DMS 273 (cell line): ENCODE measurements around the gene FAAP24.
"Not testable (repeated sequence)": the region's sequence is repeated elsewhere in the genome, so short reads cannot be mapped to it uniquely, and the experiment has no call there.

ENCODE experiments used
- DNase-seq: peaks from one replicate; lab custom pipeline; 2025; ENCODE audit not compliant: unreplicated experiment; lab: John Stamatoyannopoulos, UW

The FAAP24 gene, protein sequence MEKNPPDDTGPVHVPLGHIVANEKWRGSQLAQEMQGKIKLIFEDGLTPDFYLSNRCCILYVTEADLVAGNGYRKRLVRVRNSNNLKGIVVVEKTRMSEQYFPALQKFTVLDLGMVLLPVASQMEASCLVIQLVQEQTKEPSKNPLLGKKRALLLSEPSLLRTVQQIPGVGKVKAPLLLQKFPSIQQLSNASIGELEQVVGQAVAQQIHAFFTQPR

DNA sequence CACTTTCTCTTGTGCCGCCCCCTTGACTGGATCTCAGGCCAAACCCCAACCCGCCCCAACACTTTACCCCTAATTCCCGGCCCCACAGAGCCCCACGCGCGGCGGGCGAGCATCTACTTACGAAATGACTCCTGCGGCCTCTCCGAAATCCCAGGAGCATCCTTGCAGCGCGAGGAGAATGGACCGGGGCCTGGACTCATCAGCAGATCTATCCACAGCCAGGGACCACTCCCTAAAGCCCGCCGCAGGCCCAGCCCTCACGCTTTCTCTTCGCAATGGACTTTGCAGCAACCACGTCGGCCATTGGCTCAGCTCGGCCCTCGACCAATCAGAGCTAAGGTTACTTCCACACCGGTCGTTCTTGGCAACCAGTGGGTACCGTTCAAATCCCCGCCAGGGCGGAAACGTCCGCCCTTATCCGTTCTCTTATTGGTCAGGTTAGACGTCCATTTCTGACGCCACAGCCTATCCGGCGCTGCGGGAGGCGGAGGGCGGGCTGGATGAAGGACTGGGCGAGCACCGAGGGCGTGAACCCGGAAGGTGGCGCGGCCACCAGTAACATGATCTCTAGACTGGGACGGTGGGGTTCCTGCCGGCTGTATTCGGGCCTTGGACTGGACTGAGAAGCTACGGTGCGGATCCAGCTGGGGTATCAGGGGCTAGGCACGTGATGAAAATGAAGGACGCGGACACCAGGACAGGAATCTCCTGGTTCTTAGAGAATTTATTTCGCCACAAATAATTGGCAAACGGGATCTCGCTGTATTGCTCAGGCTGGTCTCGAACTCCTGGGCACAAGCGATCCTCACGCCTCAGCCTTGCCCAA is at the start of gene FAAP24, which contains the start of gene CEP89:
Gene FAAP24 (plus strand): TSS at position 528 of the 826 bp plus-strand sequence. CDS start 955 bp downstream, outside the sequence.
Gene CEP89 (minus strand): TSS at position 244 of the 826 bp plus-strand sequence. CDS start 84 bp downstream, at position 160.
- DNase-seq, result peak; percentile 100

- DNase-seq, result no peak
Measured at GRCh38 chr19:32924200-32924599, 47.8 kb upstream of the FAAP24 start.

DNA sequence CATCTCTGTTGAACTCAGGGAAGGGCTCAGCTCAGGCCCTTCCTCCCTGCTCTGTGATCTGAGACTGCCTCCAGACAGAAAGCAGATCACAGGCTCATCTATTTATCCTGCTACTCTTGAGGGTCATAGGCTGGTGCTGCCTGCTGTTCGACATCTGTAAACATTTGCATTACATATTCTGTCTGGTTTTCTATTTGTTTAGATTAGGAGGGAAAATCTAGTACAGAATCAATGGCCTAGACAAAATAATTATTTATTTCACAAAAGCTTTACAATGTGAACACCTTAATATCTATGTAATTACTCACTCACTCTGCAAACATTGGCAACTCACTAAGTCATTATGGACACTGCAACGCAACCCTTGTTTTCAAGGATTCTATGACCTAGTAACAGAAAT is 43.2 kb upstream of the FAAP24 start:
- no peak for DNase-seq

- no peak for DNase-seq
Measured at GRCh38 chr19:32930567-32930966, 41.5 kb upstream of the FAAP24 start.

GRCh38 chr19:32933571-32933970 is 38.5 kb upstream of the FAAP24 start:
- DNase-seq, result no peak

GRCh38 chr19:32935629-32936028 is 36.4 kb upstream of the FAAP24 start:
- DNase-seq, result no peak

GRCh38 chr19:32936065-32936464 is 36.0 kb upstream of the FAAP24 start:
- DNase-seq, result no peak

- DNase-seq, result not testable (repeated sequence)
Measured at GRCh38 chr19:32941273-32941672, 30.8 kb upstream of the FAAP24 start.

DNA sequence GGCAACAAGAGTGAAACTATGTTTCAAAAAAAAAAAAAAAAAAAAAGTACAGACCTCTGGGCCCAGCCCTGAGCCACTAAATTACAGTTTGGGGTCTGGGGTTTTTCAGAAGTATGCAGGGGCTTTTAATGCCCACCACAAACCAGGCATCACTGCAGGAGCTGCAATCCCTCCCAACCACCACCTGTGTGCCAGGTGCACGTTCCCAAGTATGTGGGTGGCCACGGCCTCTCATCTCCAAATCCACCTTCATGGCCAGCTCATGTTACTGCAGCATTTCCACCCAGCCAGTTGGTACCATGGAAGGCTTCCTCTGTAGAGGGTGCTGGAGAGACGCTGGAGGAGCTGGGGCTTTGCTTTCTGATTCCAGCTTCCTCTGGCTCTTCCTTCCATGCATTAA is 26.8 kb upstream of the FAAP24 start:
- DNase-seq, result no peak

DNA sequence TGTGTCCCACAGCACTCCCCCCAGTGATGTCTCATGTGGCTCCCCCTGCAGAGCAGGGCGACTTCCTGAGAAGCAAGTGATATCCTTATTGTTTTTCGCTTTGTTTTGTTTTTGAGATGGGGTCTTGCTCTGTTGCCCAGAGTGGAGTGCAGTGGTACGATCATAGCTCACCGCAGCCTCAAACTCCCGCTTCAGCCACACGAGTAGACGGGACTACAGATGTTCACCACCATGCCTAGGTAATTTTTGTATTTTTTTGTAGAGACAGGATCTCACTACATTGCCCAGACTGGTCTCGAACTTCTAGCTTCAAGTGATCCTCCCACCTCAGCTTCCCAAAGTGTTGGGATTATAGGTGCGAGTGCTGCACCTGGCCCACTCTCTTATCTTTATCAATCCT is 5.3 kb upstream of the FAAP24 start:
- DNase-seq, result no peak

- DNase-seq, result no peak
Measured at GRCh38 chr19:32969549-32969948, 2.5 kb upstream of the FAAP24 start.

GRCh38 chr19:32971012-32971595 is 938 bp upstream of the FAAP24 start:
- DNase-seq, result peak; percentile 25

DNA sequence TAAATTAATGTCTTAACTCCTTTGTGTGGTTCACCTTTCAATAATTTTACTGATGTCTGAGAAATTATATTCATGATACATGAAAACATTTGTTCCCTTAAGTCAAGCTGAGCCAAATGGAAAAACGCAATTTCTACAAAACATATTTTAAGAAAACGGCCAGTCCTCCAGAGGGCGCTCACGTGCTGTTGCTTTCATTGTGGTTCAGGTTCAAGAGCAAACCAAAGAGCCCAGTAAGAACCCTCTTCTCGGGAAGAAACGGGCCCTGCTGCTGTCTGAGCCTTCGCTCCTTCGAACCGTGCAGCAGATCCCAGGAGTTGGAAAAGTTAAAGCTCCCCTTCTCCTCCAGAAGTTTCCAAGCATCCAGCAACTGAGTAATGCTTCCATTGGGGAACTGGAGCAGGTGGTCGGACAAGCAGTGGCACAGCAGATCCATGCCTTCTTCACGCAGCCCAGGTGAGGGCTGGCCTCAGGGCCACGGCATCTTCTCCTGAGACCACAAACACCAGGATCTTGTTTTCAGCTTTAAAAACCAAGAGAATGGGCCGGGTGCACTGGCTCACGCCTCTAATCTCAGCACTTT is 4.3 kb downstream of the FAAP24 start:
- peak; percentile 86 for DNase-seq

- no peak for DNase-seq
Measured at GRCh38 chr19:32977280-32977679, 5.2 kb downstream of the FAAP24 start.

GRCh38 chr19:32977813-32978212 is 5.8 kb downstream of the FAAP24 start:
- not testable (repeated sequence) for DNase-seq

DNA sequence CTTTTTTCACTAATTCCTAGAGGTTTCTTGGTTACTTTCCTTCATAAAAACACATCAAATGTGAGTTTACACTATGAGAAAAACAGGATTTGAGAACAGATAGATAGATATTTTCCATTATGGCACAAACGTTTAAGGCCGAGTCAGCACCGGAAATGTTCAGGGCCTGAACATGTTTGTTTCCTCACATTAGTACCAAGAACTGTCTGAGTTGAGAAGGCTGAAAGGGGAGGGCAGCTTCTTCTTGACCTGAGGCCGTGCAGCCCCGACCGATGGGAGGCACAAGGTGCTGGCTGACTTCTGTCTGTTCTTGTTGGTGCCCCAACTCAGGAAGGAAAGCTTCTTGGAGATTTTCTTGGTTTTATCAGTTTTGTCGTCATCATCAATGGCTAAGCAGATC is 7.8 kb downstream of the FAAP24 start:
- DNase-seq, result not testable (repeated sequence)

DNA sequence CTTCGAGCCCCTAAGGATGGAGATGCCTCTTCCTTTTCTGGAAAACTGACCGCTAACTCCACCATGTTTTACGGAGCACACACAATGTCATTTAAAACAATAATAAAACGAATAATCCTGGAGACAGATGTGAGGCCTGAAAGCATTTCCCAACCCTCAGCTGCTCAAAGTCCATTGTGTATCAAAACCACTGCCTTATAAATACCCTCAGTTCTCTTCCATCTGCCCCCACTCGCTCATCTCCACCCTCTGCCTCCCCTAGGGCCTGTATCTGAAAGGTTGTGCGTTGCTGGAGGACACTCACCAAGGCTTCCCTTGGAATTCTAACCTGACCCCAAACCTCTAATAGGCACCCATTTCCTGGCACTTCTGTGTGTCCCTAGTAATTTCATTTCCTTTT is 10.4 kb downstream of the FAAP24 start:
- not testable (repeated sequence) for DNase-seq

GRCh38 chr19:32988254-32988653 is 16.2 kb downstream of the FAAP24 start:
- not testable (repeated sequence) for DNase-seq

GRCh38 chr19:32988724-32989123 is 16.7 kb downstream of the FAAP24 start:
- DNase-seq, result no peak

- not testable (repeated sequence) for DNase-seq
Measured at GRCh38 chr19:32995966-32996365, 23.9 kb downstream of the FAAP24 start.

DNA sequence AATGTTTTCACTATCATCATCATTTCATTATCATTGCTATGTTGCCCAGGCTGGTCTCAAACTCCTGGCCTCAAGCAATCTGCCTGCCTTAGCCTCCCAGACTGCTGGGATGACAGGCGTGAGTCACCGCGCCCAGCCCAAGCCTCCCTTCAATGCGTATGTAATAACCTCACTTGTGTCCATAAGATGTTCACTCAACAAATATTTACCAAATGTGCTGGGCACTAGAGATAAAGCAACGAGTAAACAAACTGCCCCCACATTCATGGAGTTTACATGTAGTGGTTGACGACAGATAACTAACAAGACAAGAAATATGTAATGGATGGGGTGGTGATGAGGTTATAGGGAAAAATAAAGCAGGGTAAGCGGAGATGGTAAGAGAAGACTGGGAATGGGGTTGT is 25.0 kb downstream of the FAAP24 start:
- not testable (repeated sequence) for DNase-seq
